LHCN-M2 (cell line): ENCODE measurements around the gene IL11. TPM values are rescaled to one million over a fixed set of nuclear protein-coding genes. Genes with fewer than 3 reads are reported as not detected.
"Not testable (repeated sequence)": the region's sequence is repeated elsewhere in the genome, so short reads cannot be mapped to it uniquely, and the experiment has no call there.

Experiments
- DNase-seq: peaks from one replicate; pipeline ENCODE4 v3.0.0-alpha.2; 2012; ENCODE audit warnings: low read depth
- polyA plus RNA-seq: library from polyadenylated mRNA; unstranded; fragments of >200 nt; gene quantifications from one replicate; pipeline ENCODE4 v1.2.1, GENCODE V29; 2012; ENCODE audit warnings: missing spikeins
- total RNA-seq: library from RNA; depleted of rRNA; stranded (reverse); fragments of >200 nt; gene quantifications from 2 replicates; pipeline ENCODE4 v1.2.3, GENCODE V29; 2014; rRNA removed

IL11 gene
- 1.7 and 2.1 TPM in 2 replicates for total RNA-seq
- 4.0 TPM for polyA plus RNA-seq

DNA sequence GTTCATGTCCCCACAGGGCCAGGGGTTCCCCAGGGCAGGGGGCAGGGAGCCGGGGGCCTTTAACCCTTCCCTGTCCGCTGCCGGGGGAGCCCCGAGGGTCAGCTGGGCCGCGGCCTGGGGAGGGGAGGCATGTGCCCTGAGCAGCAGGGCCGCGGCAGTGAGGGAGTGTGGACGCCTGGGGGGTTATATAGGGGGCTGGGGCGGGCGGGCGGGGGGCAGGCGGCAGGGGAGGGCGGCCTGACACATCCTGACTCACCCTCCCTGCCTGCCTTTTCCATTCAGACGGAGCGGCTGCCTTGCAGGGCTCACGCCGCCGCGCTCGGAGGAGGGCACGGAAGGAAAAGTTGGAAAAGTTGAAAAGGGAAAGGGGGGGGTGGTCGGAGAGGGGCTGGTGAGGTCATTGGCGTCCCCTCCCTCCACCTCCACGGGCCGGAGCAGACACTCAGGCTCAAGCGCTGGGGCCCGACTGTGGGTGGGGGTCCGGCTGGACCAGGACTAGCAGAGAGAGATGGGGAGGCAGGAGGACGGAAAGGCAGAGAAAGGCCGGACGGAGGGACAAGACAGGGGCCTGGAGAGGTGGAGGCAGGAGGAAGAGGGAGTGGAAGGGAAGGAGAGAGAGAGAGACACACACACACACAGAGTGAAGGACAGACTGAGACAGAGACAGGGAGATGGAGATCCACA lies at the start of gene IL11:
IL11 (minus strand) TSS at position 159 of the 684 bp plus-strand sequence; CDS start at position 6, 153 bp downstream.
- no peak for DNase-seq

DNA sequence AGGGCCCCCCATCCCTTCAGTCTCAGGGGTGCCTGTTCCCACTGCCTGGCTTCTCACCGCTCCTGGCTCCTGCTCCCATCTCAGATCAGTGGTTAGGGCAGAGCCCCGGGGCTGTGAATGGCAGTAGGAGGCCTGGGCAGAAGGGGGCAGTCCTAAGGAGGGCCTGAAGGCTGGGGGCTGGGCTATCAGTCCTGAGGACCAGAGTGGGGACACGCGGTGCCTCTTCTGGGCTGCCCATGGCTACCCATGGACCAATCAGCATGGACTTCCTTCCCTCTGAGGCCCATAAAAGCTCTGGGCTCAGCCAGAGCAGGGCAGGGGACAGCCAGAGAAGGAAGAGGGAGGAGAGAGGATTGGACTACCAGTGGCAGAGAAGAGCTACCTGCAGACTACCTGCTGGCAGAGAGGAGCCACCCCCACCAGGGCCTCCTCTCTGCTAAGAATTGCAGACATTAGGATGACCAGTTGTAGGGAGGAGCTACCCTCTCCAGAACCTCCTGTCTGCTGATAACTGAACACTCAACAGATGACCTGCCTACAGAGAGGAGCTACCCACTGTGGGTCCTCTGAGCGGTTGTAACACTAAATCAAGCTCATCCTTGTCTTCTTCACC lies 49.5 kb upstream of the IL11 start:
- no peak for DNase-seq

- DNase-seq = no peak
Measured at GRCh38 chr19:55419103-55419502, 48.8 kb upstream of the IL11 start.

GRCh38 chr19:55418185-55418584 lies 47.9 kb upstream of the IL11 start:
- peak; percentile 75 for DNase-seq

GRCh38 chr19:55410168-55410567 lies 39.9 kb upstream of the IL11 start:
- DNase-seq = no peak

GRCh38 chr19:55409179-55409578 lies 38.9 kb upstream of the IL11 start:
- DNase-seq = not testable (repeated sequence)

DNA sequence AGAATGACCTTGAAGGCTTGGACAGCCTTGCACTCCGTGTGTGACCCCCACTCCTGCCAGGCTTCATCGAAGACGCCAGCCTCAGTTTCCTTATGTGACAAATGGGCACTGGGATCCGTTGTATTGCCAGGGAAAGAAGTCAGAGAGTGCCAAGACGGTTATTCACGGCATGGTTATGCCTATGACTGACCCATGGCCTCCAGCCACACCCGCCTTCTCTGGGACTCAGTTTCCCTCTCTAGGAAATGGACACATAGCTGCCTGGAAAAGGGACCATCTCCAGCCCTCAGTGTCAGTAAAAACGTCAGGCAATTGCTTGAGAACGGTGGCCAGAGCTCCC lies 38.2 kb upstream of the IL11 start:
- no peak for DNase-seq

GRCh38 chr19:55407800-55408532 lies 37.7 kb upstream of the IL11 start:
- DNase-seq = peak; percentile 99

- DNase-seq = not testable (repeated sequence)
Measured at GRCh38 chr19:55407550-55407799, 37.2 kb upstream of the IL11 start, which contains the start of gene UBE2S. Gene UBE2S, minus strand, starts transcription at chr19:55407788. Its CDS starts 199 bp downstream, at chr19:55407589.

DNA sequence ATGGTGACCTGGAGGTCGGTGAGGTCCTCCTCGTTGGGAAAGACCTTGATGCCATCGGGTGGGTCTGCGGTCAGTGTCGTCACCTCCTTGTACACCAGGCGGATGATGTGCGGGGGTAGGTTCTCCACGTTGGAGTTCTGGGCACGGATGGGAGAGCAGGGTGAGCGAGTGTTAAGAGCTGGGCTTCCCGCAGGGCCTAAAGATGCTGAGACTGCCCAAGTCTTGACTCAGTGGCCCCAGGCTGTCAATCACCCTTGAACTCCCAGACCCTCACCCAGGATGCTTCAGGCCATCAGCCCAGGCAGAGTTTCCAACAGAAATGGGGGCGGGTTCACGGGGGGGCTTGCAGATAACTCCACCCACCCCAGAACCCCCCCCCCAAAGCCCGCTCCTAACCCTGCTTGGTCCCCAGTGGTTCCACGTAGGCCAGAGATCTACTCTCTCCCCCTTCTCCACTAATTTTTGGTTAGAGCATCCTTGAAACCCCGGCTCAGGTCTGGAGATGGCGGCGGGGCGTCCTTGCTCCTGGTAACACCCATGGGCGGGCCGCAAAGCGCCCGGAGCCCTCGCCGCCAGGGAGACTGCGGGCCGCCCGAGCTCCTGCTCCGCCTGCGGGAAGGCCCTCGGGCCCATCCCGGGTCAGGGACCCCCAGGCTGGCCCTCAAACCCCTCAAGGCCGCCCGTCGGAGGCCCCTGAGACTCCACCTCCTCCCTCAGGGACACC lies 36.7 kb upstream of the IL11 start:
- no peak for DNase-seq

GRCh38 chr19:55406091-55406825 lies 36.0 kb upstream of the IL11 start:
- DNase-seq = no peak

- no peak for DNase-seq
Measured at GRCh38 chr19:55405638-55406037, 35.4 kb upstream of the IL11 start.

- no peak for DNase-seq
Measured at GRCh38 chr19:55402509-55402908, 32.2 kb upstream of the IL11 start.

GRCh38 chr19:55401390-55401789 lies 31.1 kb upstream of the IL11 start:
- not testable (repeated sequence) for DNase-seq

- DNase-seq = no peak
Measured at GRCh38 chr19:55400281-55401087, 30.2 kb upstream of the IL11 start.

- no peak for DNase-seq
Measured at GRCh38 chr19:55398200-55398925, 28.1 kb upstream of the IL11 start.

GRCh38 chr19:55392820-55393761 lies 22.8 kb upstream of the IL11 start:
- no peak for DNase-seq

DNA sequence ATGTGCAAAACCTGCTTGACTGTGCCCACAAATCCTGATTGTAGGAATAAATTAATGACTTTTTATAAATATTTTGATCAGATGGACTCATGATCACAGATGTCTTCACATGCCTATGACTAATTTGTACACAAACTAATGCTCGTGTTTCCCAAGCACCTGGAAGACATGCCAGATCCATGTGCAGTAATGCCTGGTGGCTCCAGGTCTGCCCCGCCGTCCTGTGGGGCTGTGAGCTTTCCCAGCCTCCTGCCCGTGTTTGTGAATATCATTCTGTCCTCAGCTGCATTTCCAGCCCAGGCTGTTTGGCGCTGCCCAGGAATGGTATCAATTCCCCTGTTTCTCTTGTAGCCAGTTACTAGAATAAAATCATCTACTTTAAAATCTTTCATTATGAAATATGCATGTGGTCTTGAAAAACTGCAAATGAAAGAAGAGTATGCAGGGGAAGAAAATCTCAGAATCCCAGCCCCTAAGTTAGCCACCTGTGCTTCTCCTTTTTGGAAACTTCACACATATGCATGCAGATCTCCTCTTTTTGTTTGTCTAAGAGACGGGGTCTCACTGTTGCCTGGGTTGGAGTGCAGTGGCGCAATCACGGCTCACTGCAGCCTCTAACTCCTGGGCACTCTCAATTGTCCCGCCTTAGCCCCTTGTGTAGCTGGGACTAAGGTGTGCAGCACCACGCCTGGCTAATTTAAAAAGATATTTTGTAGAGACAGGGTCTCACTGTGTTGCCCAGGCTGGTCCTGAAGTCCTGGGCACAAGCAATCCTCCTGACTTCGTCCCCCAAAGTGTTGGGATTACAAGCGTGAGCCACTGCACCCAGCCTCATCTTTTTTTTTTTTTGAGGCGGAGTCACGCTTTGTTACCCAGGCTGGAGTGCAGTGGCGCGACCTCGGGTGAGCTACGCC lies 21.7 kb upstream of the IL11 start:
- DNase-seq = no peak
